HG03097 (cell line): ENCODE results near the gene FOXF2.

Experiments
- ATAC-seq: cut with Tn5 transposase; IDR thresholded peaks from one replicate; pipeline ENCODE4 v1.9.1; 2021; ENCODE audit not compliant: unreplicated experiment, low FRiP score

FOXF2 gene

DNA sequence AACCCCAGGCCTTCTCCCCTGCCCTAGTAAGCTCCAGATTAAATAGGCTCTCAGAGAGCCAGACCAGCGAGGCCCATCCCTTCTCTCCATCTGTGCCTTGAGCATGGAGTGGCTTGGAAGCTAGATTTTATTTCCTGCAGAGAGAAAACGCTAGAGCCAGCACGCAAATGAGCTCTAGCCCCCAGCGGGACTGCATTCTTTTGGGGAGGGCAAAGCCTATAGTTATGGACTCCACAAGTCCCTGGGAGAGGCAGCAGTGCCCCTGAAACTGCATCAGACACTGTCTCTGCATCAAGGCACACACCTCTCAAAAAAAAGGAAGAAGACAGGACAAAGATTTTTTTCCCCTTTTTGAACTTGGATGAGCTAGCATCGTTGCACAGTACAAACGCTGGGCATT, 15.8 kb downstream of the FOXF2 start:
- no peak for ATAC-seq

GRCh38 chr6:1406306-1407072, 17.1 kb downstream of the FOXF2 start:
- no peak for ATAC-seq

DNA sequence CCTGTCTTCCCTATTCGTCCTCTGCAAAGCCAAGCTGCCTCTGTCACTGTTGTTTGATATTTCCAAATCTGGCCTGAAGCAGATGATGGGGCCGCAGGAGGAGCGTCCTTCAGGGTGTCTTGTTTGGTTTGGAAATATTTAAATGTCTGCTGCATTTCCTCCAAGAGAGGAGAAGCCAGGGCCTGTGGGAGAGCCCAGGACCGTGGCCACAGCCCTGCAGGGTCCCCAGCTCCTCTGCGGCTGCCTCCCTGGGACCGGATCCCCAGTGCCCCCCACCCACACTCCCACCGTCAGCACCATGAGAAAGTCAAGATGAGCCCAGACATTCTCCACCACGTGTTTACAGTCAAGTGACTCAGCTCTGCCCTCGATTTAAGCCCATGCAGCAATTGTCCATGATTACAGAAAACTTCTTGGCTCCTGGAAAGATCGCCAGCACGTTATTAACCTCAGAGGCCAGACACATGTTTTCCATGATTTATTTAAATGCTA, 18.2 kb downstream of the FOXF2 start:
- no peak for ATAC-seq

GRCh38 chr6:1409774-1410465, 20.5 kb downstream of the FOXF2 start:
- ATAC-seq: no peak

DNA sequence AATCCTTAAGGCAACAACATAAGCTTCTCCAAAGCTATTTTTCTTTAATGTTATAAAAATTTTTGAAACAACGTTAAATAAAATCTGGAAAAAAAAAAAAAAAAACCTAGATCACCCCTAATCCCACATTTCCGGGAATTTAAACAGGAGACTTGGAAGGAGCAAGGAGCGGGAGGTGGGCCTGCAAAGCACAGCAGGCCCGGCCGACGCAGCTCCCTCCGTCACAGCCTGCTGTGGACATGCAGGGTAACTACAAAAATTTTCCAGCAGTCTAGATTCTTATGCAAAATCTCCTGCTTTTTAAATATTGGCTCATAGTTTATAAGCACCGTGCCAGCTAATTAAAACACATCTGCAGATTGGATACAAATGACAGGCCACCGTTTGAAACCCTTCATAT, 23.5 kb downstream of the FOXF2 start:
- ATAC-seq: no peak

DNA sequence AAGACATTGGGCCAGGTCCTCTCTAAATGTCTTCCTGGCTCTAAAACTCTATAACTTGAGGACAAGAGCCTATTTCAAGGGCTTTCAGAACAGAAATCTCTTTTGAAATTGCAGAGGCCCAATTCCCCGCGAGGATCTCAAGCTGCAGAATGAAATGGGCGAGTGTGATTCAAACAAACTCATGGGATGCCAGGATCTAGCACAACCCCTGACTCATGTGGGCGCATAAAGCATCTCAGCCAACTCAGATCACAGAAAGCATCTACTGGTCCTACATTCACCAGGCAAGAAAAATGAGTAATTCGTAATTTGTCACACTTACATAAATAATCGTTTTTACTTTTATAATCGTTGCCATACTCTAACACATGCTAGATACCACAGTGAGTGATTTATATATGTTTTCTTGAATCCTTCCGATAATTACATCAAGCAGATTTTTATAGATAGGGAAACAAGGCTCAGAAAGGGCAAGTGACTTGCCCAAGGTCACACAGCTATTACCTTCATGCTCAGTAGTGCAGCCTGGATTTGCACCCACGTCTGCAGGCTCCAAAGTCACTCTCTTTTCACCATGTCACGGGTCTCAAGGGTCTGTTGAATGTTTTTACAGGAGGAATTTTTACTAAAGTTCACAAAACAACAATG, 26.2 kb downstream of the FOXF2 start:
- no peak for ATAC-seq

DNA sequence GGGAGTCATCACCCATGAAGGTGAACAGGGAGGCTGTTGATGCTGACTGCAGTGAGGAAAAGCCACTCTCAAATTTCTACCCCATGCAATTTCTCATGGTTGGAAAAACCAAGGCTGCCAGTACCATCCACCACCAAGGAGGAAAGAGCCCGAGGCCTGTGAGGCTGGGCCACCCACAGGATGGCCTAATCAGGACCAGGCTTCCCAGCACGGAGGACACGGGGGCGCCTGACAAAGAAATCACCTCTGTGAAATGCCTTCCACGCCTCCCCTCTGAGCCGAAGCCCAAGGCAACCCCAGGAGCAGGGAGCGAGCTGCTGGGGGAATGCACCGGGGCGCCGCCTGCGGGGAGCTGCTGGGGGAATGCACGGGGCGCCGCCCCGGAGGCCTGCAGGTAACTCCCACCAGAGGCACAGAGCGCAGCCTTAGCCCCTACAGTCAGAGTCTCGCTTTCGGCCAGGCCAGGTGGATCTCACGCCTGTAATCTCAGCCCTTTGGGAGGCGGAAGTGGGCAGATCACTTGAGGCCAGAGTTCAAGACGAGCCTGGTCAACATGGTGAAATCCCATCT, 26.9 kb downstream of the FOXF2 start:
- no peak for ATAC-seq

GRCh38 chr6:1416820-1417219, 27.4 kb downstream of the FOXF2 start:
- ATAC-seq: no peak

GRCh38 chr6:1417718-1418117, 28.3 kb downstream of the FOXF2 start:
- ATAC-seq: no peak

DNA sequence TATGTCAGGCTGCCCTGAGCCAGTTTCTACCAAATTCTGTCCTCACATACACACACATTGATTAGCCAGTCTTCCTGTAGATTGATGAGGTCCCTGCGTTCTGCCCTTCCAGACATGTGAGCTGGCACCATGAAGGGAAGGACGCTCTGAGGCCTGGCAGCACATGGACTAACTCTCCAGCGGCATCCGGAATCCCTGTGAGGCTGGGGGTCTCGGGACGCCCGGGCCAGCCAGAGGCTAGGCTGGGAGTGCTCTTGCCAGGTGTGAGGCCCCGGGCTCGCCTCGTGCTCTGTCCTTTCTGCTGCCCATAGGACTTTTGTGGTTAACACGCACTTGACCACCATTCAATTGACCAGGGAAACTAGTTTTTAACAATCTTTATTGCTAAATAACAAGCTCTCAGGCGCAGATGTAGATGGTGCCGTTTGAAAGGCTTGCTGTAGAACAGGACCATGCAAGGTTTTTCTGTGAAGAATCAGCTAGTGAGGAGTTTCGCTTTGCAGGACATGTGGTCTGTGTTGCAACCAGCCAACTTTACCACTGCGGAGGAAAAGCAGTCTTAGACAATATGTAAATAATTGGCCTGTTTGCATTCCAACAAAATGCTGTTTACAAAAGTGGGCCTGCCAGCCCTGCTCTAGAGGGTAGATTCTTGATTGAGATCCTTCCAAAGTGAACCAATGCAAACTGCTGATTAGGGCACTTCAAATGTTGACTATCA, 29.3 kb downstream of the FOXF2 start:
- ATAC-seq: no peak

- ATAC-seq: no peak
These were observed 31.0 kb downstream of the FOXF2 start for GRCh38 chr6:1420382-1420781.

DNA sequence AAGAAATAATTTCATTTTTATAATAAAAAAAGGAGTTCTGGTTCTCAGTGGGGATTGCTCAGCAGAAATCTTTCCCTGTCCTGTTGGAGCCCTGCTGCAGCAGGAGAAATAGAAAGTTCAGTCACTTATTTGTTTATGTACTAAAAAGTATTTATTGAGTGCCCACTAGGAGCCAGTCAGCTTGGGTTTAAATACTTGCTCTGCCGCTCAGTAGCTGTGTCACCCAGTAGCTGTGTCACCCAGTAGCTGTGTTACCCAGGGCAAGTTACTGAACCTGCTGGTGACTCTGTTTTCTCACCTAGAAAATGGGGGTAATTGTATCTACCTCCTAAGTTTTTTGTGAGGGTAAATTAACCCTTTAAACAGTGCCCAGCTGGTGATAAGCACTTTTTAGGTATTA, 32.9 kb downstream of the FOXF2 start:
- ATAC-seq: no peak

DNA sequence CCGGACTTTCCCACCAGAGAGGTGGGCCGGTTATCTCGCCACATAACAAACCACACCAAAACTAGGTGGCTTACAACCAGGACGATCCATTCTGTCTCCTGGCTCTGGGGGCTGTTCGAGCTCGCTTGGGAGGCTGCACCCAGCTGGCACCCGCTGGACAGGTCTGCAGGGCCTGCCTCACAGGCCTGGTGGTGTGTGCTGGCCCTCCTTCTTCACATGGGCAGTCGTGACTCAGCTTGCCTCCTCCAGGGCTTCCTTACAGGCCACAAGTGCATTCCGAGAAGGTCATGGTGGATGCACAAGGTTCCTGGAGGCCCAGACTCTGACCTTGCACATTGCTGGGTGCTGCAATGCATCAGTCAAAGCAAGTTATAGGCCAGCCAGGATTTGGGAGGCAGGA, 34.2 kb downstream of the FOXF2 start:
- no peak for ATAC-seq

DNA sequence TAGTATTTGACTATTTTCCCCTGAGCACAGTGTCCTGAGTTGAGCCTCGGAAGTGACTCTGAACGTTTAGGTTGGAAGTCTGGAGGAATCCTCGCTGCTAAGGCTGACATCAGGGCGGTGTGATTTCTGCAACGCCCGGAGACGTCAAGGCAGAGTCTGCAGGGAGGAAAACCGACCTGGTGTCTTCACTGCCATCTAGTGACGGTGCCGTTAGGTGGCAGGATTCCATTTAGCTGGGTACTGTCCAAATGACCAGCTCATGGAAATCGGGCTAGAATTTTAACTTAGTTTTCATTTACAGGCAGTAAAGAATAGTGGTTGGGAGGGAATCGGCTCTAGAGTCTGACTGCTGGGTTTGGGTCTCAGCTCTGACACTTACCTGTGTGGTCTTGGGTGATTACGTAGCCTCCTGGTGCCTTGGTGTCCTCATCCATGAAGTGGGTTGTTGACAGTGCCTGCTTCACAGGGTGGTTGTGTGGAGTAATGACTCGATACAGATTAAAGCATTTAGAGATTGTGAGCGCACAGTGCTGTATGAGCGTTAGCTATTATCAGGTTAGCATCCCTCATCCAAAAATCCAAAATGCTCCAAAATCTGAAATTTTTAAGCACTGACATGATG, 35.0 kb downstream of the FOXF2 start:
- ATAC-seq: no peak

GRCh38 chr6:1426416-1426815, 37.0 kb downstream of the FOXF2 start:
- no peak for ATAC-seq

GRCh38 chr6:1435806-1436205, 46.4 kb downstream of the FOXF2 start:
- ATAC-seq: no peak

- no peak for ATAC-seq
These were observed 47.2 kb downstream of the FOXF2 start for GRCh38 chr6:1436334-1437306.

DNA sequence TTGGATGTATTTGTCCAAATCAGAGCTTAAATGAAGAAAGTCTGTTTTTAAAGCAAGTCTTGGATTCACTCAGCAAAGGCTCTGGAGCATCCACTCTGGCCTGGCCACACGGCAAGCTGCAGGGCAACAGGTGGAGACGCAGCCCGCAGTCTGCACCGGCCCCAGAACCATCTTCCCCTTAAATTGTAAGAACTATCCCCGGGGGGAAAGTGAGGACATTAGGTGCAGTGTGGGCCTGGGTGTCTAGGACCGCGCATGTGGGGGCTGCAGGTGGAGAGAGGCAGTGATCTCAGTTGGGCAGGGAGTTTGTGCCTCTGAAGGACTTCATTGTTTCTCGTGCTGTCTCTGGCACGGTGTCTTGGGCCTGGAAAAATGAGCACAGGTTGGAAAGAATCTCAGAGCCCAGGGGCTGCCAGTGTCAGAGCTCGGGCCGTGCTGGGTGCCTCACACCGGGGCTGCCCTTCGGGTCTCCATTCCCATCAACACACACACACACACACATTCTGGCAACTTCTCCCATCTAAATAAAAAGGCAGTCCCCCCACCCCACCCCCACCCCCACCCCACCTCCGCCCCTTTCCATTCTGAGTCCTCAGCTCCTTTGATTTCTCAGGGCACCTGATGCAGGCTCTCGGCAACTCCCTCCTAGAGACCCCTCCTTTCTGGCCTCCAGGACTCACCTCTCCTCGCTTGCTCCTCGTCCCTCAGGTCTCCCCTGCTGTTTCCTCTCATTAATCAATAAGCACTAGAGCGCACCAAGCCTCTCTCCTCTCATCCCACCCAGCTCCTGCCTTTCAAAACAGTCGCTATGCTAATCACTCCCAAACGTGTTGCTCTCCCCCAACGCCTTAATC, 48.4 kb downstream of the FOXF2 start:
- no peak for ATAC-seq
